ENCODE data around the gene PDZD2.

The PDZD2 gene

DNA sequence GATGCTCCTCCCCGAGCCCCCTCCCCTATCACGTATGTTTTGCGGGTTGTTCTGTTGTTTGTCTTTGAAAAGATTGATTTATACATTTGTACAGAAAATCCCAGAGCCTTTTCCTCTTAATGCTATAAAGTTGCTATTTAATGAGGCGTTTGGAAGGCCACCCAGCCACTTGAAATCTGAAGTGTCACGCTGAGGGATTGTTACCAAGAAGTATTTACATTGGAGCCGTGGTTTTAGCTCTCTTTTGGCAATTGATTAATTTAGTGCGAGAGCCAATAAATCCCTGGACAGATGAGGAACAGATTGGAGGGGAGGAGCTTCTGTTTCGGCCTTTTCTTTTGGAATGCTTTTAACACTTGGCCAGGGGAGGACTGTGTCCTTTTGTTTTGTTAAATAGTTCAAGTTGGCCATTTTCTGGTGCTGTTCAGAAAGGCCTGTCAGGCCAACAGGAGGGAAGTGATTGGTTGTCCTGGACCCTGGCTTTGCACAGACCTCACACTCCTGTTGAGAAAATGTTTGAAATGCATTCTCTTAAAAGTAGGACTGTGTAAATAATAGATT is 250.2 kb downstream of the PDZD2 start:
- DNase-seq: no peak

DNA sequence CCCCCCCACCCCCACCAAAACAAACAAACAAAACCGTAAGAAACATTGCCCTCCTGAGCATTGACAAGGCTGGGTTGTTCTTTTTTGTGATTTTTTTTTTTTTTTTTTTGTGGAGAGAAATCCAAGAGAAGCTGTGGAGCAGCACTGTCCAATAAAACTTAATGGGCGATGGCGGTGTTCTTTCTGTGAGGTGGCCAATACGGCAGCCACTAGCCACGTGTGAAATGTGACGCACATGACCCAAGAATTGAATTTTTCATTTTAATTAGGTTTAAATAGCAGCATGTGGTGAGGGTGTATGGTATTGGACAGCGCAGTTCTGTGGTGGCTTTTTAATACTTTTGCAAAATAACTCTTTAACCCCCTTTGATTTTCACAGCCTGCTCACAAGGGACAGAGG is 251.1 kb downstream of the PDZD2 start:
- no peak for DNase-seq

- no peak for DNase-seq
Measured at GRCh38 chr5:31894141-31894540, 255.2 kb downstream of the PDZD2 start.

DNA sequence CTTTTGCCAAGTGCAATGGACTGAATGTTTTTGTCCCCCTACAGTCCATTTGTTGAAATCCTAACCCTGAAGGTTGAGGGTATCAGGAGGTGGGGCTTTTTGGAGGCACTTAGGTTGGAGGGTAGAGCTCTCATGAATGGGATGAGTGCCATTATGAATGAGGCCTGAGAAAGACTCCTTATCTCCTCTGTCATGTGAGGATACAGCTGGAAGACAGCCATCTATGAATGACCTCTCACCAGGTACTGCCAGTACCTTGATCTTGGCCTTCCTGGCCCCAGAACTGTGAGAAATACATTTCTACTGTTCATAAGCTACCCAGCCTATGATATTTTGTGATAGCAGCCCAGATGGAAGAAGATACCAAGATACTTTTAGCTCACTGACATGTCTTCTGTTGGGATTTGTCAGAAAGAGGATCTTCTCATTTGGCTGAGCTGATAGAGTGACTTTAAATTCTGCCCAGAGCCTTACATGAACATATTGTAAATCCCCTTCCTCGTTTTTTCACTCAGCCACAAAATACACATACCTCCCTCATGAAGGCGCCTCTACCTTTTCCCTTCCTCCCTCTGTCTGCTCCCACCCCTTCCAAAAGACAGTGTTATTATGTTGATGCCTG is 256.4 kb downstream of the PDZD2 start:
- no peak for DNase-seq

- DNase-seq: no peak
Measured at GRCh38 chr5:31898036-31898632, 259.2 kb downstream of the PDZD2 start.

- no peak for DNase-seq
Measured at GRCh38 chr5:31900296-31900865, 261.4 kb downstream of the PDZD2 start.

- DNase-seq: no peak
Measured at GRCh38 chr5:31901807-31902530, 263.0 kb downstream of the PDZD2 start.

GRCh38 chr5:31908396-31908795 is 269.5 kb downstream of the PDZD2 start:
- no peak for DNase-seq

DNA sequence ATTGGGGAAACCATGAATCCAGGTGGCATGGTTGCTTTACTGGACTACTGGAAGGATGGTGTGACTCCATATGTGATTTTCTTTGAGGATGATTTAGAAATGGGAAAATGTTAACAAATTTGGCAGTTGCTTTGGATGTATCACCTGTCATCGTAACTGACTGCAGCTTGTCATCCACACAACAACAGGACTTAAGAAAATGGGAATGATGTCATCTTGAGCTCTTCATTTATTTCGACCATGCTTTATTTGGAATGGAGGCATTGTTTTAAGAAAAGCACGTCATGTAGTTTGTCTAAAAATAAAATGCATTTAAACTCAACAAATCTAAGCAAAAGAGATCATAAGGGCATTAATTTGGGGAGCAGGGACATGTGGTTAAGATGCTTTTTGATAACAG is 270.1 kb downstream of the PDZD2 start:
- no peak for DNase-seq

DNA sequence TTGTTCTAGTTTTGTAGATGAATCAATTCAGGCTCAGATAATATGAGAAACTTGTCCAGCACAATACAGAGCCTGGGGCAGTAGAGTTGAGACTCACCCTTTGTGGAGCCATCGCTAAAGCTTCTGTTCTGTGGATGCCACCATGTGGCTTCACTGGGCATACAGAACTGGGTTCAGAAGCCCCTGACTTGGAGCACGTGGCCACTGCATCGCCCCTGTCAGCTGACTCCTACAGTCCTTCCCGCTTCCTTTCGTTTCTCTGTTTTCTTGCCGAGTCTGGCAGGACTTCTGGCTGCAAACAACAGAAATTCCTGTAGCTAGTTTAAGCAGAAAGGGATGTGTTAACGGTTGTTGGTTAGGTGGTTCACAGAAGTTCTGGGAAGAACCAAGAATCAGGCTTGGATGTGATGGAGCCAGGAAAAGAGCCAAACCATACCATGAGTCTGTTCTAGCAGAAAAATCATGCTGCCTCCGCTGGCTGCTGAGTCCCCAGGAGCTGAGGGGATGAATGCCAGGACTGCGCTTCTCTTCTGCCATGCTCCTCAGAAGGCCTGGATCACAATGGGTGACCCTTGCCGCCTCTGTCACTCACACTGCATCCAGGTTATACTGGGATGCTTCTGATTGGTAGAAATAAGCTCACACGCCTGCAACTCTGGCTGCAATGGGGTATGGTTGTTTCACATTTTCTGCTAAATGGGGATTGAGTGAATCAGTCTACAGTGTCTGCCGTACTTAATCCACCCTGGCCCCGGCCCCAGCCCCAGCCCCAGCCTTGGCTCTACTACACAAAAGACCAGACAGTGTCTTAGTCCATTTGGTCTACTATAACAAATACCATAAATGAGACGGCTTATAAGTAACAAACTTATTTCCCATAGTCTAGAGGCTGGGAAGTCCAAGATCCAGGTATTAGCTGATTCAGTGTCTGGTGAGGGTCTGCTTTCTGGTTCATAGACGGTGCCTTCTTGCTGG is 272.6 kb downstream of the PDZD2 start:
- DNase-seq: no peak

GRCh38 chr5:31913808-31914207 is 274.9 kb downstream of the PDZD2 start:
- no peak for DNase-seq

- no peak for DNase-seq
Measured at GRCh38 chr5:31916327-31916726, 277.4 kb downstream of the PDZD2 start.

DNA sequence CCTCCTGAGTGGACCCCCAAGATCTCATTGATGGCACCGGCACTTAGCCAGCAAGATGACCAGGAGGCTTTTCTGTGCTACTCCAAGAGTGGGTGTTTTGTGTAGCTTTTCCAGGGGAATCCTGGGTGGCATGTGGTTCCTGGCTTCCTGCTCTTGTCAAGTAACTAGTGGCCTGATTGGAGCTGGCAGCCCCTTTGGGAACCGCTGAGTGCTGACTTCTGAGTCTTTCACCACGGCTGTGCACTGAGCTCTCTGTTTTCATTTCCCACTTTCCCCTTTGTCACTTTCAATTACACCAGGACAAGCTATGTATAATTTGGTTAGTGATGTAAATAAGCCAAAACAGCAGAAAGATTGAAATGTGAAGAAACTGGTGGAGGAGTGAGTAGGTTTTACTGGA is 279.8 kb downstream of the PDZD2 start:
- DNase-seq: no peak

DNA sequence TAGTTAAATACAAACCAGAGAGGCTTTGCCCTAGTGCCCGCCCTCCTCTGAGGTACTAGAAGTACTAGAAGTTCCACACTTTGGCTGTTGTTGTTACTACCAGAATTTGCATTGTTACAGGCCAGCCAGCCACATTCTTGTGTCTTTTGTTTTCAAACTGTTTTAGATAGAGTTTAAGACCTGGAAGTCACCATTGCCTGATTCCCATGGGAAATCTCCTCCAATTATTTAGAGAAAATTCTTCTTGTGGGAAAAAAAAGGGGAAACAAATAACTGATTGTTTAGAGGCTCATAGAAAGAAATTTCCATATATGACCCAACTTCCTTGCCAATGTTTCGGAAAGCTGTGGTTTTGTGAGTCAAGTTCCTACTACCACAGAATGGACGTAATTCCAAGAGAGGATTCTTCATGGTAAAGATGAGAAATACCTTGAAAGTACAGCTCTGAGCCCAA is 282.9 kb downstream of the PDZD2 start:
- DNase-seq: no peak

- DNase-seq: no peak
Measured at GRCh38 chr5:31924005-31924404, 285.1 kb downstream of the PDZD2 start.

DNA sequence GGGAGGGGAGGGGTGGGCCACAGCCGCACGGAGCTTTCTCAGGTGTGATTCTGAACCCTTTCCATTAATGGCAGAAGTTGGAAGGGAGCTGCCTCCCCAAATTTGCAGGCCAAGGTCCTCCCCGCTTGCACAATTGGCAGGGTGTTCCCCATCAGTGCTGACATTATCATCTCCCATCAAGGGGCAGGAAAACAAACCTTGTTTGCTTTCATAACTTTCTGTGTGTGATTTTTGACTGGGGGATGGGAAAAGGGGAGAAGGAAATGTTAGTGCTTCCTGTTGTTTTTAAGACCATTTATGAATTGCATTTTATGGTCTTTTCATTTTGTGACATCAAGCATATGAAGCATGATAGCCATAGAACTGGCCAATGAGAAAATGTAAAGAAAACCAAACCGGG is 292.9 kb downstream of the PDZD2 start:
- no peak for DNase-seq

DNA sequence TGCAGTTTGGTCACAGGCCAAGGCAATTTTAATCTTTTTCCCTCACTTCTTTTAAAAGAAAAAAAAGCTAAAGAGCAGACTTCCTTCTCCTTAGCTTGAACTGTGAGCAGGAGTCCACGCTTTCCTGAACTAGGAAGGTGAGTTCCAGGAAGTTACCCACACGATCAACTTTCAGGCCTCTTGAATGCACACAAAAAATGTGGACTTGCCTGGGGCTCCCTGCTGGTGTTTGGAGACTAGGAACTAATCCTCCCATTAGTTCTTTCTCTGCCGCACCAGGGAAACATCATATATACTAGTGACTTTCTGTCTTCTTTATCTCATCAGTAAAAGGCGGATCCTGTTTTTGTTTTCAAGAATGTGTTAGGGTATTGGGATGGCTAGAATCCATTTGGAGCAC is 295.2 kb downstream of the PDZD2 start:
- DNase-seq: no peak

GRCh38 chr5:31935496-31936369 is 296.8 kb downstream of the PDZD2 start:
- no peak for DNase-seq

DNA sequence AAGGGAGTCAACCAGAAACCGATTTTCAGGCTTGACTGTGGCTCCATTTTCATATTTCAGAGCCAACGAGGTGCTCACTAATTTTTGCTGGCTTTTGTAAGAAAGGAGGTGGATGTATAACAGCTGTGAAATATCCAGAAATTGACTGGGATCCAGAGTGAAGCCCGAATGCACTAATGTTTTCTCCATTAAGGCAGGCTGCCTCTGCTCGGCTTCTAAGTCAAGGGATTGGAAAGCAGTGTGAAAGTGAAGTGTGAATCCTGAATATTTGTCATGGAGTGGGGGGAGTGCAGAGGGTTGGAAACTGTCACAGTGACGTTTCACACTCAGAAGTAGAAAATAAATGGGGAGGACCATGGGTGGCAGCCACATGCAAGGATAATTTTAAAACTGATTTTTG is 297.8 kb downstream of the PDZD2 start:
- DNase-seq: no peak

GRCh38 chr5:31937226-31937625 is 298.3 kb downstream of the PDZD2 start:
- DNase-seq: no peak

GRCh38 chr5:31937703-31938102 is 298.8 kb downstream of the PDZD2 start:
- no peak for DNase-seq
